ENCODE data around the gene ERO1A.
"Not testable (repeated sequence)": the region's sequence is repeated elsewhere in the genome, so short reads cannot be mapped to it uniquely, and the experiment has no call there.

ERO1A gene, protein sequence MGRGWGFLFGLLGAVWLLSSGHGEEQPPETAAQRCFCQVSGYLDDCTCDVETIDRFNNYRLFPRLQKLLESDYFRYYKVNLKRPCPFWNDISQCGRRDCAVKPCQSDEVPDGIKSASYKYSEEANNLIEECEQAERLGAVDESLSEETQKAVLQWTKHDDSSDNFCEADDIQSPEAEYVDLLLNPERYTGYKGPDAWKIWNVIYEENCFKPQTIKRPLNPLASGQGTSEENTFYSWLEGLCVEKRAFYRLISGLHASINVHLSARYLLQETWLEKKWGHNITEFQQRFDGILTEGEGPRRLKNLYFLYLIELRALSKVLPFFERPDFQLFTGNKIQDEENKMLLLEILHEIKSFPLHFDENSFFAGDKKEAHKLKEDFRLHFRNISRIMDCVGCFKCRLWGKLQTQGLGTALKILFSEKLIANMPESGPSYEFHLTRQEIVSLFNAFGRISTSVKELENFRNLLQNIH

DNA sequence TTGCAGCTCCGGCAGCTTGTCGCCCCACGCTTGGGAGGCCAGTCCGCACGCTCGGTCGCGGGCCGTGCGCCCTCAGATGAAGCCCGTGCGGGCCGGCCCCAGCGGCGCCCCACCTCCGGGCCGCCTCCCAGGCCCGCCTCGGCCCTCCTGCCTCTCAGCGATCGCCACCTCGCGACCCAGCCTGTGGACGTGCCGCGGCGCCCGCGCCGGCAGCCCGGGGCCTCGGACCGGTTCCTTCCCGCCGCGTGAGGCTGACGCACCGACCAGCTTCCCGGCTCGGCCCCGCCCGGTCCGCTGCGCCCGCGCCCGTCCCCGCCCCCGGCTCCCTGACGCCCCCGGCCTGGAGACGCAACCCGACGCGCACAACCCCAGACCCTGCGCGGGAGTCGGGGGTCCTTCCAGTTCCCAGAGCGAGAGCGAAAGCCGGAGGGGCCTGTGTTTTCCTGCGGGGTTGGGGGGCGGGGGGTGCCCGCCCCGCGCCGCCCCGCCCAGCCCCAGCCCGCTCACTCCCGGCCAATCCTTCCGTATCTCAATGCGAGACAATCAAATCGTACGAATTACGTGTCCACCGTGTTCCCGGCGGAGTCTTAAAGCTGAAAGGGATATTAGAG, at the start of gene ERO1A:
Gene ERO1A (minus strand): TSS at position 78 of the 611 bp plus-strand sequence. CDS start 77 bp downstream, at position 1.
- DNase-seq (ENCODE audit: low read depth), result peak; percentile 77

DNA sequence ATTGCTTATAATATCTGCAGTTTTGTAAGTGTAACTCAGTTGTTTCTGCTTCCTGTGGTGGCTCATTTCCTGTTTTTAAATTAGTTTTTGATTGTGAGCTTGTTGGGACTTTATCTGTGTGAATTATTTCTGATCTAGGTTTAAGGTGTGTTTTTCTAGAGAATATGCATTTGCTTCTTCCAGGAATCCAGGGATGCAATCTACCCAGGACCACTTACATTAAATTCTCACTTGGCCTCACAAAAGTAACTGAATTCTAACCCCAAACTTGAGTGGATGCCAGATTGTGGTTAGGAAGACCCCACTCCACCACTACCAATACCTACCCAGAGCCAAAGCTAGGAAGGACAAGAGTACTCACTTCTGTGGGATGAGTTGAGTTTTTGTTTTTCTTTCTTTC, 46.5 kb upstream of the ERO1A start:
- DNase-seq (ENCODE audit: low read depth), result no peak

DNA sequence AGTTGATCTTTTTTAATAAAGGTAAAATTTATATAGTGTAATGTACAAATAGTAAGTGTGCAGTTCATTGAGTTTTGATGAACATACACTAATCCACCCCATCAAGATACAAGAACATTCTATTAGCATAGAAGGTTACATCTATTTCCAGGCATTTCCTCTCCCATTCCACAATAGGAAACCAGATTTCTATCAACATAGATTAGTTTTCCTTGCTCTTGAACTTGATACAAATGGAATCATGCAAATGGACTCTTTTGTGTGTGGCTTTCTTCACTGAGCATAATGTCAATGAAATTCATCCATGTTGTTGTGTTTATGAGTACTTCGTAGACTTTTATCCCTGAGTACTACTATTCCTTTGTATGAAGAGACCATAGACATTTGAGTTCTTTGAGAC, 45.4 kb upstream of the ERO1A start:
- DNase-seq (ENCODE audit: low read depth), result no peak

DNA sequence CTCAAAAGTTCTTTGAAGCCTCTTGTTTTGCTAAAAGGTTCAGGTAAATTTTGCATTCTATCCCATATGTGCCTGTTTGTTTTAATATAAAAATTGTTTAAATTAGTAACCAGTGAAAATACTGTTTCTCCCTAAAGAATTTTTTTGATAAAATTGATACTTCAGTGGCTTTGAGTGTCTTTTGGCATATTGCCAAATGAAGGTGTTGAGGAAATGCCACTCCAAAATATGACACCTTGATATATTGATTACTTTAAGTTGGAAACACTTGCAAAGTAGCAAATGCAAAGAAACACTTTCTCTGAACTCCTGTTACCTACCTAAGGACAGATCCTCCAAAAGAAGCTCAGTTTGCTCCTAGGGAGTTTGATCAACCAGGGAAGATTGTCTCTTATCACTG, 43.1 kb upstream of the ERO1A start:
- DNase-seq (ENCODE audit: low read depth), result no peak

DNA sequence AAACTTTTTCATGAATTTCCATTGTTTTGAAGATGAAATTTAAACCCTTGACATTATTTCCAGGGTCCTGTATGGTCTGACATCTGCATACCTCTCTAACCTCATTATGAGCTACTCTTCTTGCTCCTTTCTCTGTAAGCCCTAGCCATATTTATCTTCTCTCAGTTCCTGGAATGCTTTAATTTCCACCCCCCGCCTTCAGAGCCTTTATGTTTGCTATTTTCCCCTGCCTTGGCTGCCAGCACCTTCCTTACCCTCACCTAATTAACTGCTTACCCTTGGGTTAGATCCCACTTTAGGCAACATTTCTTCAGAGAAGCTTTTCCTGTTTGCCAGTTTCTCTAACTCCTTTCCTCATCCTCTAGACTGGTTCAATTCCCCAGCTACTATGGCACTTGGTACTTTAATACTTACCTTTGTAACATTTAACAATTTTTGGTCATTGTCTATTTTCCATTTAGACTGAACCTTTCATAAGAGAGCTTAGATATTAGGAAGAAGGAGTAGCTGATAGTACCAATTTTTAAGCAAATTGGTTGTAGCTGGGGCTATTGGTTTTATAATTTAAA, 40.6 kb upstream of the ERO1A start:
- no peak for DNase-seq (ENCODE audit: low read depth)

DNA sequence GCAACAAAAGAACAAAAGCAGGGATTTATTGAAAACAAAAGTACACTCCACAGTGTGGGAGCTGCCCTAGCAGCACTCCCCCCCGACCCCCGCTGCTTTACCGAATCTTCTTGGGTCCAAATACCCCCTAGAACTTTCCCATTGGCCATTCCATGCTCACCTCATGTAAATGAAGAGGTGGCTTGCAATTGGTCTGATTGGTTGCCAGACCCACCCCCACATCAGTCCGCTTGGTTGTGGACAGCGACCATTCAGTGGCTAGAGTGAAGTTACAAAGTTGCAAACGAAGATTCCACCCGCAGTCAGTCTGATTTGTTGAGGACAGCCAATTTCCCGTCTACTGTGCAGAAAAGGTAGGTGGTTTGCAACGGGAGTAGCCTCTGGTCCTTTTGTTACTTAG, 38.5 kb upstream of the ERO1A start:
- no peak for DNase-seq (ENCODE audit: low read depth)

DNA sequence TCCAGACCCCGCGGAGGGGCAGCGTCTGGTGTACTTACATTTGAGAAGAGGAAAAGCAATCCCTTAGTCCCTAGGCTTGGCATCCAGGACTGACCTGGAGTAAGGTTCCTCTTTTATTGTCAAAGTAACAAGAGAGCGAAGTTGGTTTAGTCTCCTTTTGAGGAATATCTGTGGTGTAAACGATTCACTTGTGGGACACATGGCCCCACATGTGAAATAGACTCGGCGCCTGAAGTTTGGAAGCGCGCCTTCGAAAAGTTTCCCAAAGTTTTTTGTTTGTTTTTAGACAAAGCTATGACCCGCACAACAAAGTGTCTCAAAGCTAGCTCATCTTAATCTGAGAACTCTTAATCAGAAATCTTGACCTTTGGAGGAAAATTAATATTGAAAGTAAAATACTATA, 35.4 kb upstream of the ERO1A start:
- DNase-seq (ENCODE audit: low read depth), result peak; percentile 16

DNA sequence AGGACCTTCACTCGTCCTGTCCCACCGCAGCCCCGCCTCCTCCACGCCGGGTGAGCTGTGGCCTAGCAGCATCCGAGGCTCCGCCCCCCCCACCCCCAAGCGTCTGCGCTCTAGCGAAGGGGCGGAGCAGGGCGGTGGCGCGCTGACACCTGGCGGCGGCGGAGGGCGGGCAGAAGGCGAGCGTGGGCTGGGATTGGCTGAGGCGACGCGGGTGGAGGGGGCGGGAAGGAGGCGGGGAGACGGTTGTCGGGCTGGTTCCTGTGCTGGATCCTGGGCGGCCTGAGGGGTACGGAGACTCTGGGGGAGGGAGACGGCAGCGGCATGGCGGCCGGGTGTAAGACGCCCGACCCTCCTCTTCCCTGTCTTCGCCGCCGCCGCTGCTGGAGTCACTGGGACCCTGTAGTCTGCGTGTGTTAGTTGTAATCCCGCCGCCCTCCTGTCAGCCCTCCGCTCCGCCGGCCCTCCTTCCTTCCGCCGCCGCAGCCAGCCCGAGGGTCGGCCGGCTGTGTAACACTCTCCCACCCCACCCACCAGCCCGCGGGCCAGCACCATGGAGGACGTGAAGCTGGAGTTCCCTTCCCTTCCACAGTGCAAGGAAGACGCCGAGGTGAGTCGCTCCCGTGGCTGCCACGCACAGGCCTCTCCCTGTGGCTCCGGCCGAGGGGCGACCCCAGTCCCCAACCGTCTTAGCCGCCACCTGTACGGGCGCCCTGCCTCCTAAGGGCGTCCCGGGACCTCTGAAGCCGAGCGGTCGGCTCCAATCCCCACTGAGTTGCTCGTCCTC, 34.8 kb upstream of the ERO1A start, which contains the start of gene STYX:
Gene STYX (plus strand): TSS at position 242 of the 784 bp plus-strand sequence. CDS start 309 bp downstream, at position 551.
- DNase-seq (ENCODE audit: low read depth), result peak; percentile 96

DNA sequence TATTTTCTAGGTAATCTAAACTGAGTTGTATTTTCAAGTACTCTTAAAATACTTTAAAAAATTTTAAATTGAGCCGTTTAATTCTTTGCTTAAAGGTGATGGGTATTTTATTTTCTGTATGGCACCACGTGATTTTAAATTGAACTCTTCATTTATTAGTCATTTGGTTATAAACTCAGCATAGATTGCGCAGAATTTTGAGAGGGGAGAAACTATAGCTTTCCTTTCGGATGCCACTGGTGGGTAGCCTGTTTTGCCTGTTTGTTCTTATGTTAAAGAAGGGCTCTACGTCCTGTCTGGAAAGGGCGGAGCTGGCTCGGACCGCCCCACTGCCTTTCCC, 34.2 kb upstream of the ERO1A start:
- DNase-seq (ENCODE audit: low read depth), result no peak

DNA sequence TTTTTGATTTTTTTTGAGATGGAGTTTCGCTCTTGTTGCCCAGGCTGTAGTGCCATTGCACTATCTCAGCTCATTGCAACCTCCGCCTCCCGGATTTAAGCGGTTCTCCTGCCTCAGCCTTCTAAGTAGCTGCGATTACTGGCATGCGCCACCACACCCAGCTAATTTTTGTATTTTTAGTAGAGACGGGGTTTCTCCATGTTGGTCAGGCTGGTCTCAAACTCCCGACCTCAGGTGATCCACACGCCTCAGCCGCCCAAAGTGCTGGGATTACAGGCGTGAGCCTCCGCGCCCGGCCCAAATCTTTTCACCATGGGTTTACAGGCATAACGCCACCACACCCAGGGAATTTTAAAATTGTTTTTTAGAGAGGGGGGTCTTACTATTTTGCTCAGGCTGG, 33.7 kb upstream of the ERO1A start:
- DNase-seq (ENCODE audit: low read depth), result not testable (repeated sequence)

DNA sequence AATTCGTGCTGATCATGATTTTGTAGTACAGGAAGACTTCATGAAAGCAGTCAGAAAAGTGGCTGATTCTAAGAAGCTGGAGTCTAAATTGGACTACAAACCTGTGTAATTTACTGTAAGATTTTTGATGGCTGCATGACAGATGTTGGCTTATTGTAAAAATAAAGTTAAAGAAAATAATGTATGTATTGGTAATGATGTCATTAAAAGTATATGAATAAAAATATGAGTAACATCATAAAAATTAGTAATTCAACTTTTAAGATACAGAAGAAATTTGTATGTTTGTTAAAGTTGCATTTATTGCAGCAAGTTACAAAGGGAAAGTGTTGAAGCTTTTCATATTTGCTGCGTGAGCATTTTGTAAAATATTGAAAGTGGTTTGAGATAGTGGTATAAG, 32.2 kb upstream of the ERO1A start:
- DNase-seq (ENCODE audit: low read depth), result not testable (repeated sequence)

DNA sequence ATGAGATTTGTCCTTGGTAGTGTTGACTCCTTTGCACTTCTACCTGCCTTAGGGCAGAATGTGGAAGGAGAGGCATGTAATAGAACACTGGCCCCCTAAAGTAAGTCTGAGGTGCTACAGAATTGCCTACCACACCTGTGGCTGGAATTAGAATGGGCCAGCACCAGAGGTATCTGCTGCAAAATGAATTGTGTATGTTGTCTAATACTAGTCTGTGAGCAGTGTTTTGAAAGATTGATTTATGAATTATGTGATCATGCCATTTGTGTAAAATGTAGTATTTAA, 28.9 kb upstream of the ERO1A start:
- no peak for DNase-seq (ENCODE audit: low read depth)

DNA sequence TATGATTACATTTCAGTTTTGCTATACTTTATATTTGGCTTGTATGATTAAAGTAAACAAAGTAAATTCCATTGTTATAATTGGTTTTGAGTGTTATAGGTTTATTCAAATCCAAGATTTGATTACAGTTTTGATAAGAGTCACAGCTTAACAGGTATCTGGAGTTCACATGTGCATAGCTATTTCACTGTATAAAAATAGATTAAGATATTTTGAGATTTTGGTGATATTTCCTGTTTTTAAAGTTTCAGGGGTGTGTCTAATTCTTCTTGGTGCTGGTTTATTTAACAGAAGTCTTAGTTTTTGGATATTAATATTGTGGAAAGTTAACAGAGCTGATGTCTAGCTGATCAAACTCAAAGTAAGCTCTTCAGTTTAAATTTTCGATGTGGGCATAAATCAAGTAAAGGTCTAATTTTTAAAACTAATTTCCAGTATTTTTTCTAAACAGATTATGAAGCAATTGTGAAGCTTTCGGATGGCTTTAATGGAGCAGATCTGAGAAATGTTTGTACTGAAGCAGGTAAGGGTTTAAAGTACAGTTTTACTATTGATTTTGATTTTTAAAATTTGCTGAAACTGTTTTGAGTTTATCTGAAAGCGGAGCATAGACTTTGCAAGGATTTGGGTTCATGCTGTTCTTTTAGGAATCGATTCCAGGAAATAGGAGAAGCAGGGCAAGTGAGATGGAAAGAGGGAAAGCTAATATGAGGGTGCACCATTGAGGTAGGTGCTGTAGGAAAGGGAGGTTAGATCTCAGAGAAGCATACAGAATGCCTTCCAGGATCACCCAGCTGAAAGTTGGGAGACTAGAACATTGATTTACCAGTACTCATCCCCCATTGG, 28.4 kb upstream of the ERO1A start:
- DNase-seq (ENCODE audit: low read depth), result no peak

DNA sequence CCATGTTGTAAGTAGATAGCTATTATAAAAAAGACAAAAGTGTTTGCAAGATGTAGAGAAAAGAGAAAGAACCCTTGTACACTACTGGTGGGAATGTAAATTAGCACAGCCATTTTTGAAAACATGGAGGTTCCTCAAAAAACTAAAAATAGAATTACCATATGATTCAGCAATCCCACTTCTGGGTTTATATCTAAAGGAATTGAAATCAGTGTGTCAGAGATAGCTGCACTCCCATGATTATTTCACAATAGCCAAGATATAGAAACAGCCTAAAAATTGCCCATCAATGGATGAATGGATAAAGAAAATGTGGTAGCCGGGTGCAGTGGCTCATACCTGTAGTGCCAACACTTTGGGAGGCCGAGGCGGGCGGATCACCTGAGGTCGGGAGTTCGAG, 20.8 kb upstream of the ERO1A start:
- DNase-seq (ENCODE audit: low read depth), result no peak

DNA sequence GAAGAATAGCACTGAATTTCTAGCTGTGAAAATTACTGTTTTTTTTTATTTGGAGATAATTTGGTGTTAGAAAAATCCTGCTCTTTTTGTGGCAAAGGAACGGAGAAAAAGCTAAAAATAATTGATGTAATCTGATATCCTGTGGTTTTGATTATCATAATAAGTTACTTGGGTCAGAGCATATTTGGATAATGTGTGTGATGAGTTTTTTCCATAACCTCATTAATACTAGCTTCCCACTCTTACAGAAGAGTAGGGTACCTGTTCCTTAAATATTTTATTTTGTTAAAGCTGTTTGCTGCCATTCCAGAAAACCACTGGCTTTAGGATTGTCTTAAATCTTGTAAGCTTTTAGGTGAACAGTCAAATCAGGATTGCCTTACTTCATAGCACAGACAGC, 16.3 kb upstream of the ERO1A start:
- peak; percentile 34 for DNase-seq (ENCODE audit: low read depth)

DNA sequence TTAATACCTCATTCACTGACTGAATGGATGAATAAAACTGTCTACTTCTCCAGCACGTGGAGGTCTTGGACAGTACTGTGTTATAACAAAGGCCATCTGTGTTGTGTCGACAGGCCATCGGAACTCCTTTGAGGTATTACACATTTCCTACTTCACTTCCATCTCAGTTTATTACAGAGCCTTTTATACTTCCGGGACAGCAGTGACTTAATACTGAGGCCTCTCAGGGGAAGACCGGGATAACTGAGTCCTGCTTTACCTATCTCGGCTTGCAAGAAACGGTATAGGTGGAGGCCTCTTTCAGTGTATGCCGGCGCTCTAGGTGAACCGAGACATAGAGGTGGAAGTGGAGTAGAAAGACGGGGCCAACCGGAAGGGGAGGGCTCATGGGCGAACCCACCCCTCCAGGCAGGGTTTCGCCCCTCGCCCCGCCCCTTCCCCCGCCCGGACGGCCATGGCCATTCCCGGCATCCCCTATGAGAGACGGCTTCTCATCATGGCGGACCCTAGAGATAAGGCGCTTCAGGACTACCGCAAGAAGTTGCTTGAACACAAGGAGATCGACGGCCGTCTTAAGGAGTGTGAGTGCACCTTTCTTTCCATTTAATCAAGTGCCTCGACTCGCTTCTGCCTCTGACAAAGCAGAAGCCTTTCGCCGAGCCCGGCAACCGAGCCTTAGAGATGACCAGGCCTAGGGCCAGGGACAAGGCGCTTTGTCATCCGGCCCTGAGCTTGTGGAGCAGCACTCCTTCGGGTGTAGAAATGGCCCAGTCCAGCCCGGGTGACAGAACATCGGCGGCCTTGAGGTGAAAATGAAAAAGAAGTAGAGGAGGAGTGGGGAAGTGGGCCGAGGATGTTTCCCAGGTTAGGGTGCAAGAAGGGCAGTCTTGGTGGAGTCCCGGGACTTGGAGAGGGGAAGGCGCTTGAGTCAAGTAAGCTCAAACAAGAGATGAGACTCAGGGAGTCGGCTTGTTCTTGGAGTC, 11.7 kb upstream of the ERO1A start, which contains the start of gene PSMC6:
Gene PSMC6 (plus strand): TSS at position 477 of the 983 bp plus-strand sequence. CDS start 20 bp downstream, at position 497.
- DNase-seq (ENCODE audit: low read depth), result peak; percentile 86

DNA sequence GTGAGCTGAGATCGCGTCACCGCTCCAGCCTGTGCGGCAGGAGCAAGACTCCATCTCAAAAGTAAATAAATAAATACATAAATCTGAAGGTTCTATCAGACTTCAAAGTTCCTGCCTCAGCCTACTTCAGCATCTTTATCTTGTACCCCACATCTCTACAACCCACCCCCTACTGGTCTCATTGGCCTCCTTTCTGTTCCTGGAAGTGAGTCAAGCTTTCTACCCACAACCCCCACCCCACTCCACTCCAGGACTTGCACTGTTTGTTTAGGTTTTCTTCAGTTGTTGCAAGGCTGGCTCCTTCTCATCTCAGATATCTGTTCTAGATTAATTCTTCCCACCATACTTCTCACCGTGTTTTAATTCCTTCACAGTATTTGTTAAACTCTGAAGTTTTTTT, 10.9 kb upstream of the ERO1A start:
- peak; percentile 49 for DNase-seq (ENCODE audit: low read depth)

DNA sequence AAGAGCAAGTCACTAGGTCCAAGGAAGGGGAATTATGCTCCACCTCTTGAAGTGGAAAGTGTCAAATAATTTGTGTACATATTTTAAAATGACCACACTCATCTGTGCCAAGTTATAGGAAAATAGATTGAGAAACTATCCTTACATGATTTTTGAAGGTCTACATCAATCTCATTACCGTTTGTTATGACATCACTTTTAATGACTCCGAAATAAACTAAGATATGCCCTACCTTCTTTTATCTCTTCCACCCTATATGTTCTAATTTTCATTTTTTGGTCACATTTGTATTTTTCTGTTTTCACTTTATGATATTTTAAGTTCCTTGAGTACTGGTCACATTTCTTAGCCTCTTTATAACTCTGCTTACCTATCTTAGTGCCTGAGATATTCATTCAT, 8.3 kb upstream of the ERO1A start:
- no peak for DNase-seq (ENCODE audit: low read depth)

DNA sequence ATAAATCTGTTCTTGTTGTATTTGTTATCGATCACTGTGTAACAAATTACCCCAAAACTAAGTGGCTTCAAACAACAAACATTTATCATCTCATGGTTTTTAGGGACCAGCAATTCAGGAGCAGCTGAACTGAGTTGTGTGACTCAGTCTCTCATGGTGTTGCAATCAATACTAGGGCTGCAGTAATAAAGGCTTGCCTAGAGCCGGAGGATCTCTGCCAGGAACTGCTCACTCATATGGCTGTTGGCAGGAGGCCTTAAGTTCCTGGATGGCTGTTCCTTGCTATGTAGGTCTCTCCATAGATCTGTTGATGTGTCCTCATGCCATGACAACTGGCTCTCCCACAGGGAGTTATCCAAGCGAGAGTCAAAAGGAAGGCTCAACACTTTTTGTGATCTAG, 7.9 kb upstream of the ERO1A start:
- peak; percentile 96 for DNase-seq (ENCODE audit: low read depth)

DNA sequence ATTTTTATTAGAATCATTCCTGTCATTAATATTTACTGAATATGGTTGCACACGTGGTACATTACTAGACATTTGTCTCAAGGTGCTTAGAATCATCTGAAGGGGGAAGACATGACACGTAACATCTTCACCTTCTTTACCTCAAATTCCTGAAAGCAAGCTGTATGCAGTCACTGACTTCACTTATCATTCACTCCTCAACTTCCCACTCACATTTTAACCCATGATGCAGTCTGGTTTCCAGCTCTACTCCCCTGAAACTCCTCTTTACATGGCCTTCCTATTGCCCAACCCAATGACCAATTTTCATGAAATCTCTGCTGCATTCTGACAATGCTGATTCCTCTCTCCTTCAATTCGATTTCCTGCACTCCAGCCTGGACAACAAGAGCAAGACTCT, 5.9 kb upstream of the ERO1A start:
- DNase-seq (ENCODE audit: low read depth), result peak; percentile 50
